HFFc6 (cell line): Measurements from ENCODE around the gene RINL. TPM values are rescaled to one million over a fixed set of nuclear protein-coding genes. Genes with fewer than 3 reads are reported as not detected.
"Not testable (repeated sequence)": the region's sequence is repeated elsewhere in the genome, so short reads cannot be mapped to it uniquely, and the experiment has no call there.

Experiments used
- DNase-seq: peaks from one replicate; pipeline ENCODE4 v3.0.0-alpha.2; 2018
- H3K27ac Mint-ChIP-seq: 2 replicates; pipeline ENCODE4 v1.8.0; 2020; ENCODE audit warnings: mild to moderate bottlenecking, mixed read lengths
- H3K27me3 Mint-ChIP-seq: 2 replicates; pipeline ENCODE4 v1.8.0; 2021; ENCODE audit warnings: mild to moderate bottlenecking, moderate library complexity, mixed read lengths; ENCODE audit not compliant: insufficient read depth
- H3K36me3 Mint-ChIP-seq: 2 replicates; pipeline ENCODE4 v1.8.0; 2021; ENCODE audit warnings: low read depth, mixed read lengths
- H3K4me1 Mint-ChIP-seq: 2 replicates; pipeline ENCODE4 v1.8.0; 2020; ENCODE audit warnings: low read depth, mixed read lengths
- H3K4me3 Mint-ChIP-seq: 2 replicates; pipeline ENCODE4 v1.8.0; 2020; ENCODE audit warnings: mild to moderate bottlenecking, moderate library complexity, mixed read lengths
- H3K9me3 Mint-ChIP-seq: 2 replicates; pipeline ENCODE4 v1.8.0; 2020; ENCODE audit warnings: mild to moderate bottlenecking, mixed read lengths
- total RNA-seq, 6 experiments: library from RNA; stranded (reverse); fragmentation: NEBNext Ultra II Directional; extraction: Animal tissue kit (Norgen Biotek cat#: 25700); gene quantifications; 2 replicates in 1 of 6; 3 replicates in 5 of 6; pipeline ENCODE4 v1.2.3, GENCODE V29; 2021
- TF ChIP-seq, protein P1 (sequence below): fragments of 200-600 bp; sonication (generic); IDR thresholded peaks from 2 replicates; pipeline ENCODE4 v1.5.0; 2021; ENCODE audit warnings: antibody characterized with exemption, mild to moderate bottlenecking

RINL gene
- total RNA-seq, 6 experiments from 2014 or later = 0.69 to 3.5 (median 1.7) TPM

DNA sequence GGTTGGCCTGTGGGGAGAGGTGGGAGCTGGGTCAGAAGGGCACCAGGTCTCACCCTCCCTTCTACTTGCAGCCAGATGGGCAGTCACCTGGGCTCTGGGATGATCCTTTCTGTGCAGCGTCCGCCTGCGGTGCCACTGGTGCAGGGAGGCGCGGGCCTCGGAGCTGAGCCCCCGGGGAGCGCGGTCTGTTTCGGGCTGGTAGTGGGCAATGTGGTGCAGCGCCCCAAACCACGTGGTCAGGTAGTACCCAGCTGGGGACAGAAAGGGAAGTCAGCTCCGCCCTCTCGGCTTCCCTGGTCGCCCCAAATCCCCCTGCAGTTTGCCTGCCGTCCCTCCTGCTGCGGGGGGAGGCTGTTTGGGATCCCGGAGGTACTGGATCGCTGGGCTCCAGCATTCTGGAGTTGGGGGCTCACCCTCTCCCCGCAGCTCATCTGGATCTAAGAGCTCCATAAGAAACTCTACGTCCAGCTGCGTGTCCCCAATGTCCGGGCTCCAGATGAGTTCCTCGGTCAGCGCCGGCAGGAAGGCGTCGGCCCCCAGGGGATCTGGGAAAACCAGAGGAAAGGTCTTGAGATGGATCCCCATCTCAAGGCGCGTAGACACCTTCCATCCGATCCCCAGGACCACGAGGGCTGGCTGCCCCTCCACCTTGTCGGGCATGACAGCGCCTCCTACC lies 8.8 kb downstream of the RINL start:
- Mint-ChIP-seq H3K4me1 (peaks cover 6% of the 10 kb centered on the region; the same call in 1 of the 2 replicates), H3K36me3 (no peaks in the 10 kb centered on the region), H3K27me3 (no peaks in the 10 kb centered on the region; the same call in none of the 2 replicates), H3K4me3 (peak overlapping the region; percentile 81), H3K9me3 (no peaks in the 10 kb centered on the region), H3K27ac (no peak overlapping the region)
- TF ChIP-seq, protein P1, sequence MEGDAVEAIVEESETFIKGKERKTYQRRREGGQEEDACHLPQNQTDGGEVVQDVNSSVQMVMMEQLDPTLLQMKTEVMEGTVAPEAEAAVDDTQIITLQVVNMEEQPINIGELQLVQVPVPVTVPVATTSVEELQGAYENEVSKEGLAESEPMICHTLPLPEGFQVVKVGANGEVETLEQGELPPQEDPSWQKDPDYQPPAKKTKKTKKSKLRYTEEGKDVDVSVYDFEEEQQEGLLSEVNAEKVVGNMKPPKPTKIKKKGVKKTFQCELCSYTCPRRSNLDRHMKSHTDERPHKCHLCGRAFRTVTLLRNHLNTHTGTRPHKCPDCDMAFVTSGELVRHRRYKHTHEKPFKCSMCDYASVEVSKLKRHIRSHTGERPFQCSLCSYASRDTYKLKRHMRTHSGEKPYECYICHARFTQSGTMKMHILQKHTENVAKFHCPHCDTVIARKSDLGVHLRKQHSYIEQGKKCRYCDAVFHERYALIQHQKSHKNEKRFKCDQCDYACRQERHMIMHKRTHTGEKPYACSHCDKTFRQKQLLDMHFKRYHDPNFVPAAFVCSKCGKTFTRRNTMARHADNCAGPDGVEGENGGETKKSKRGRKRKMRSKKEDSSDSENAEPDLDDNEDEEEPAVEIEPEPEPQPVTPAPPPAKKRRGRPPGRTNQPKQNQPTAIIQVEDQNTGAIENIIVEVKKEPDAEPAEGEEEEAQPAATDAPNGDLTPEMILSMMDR = no peak
- no peak for DNase-seq

- H3K27ac Mint-ChIP-seq = no peak overlapping the region
- TF ChIP-seq, protein P1 = no peak
- DNase-seq = no peak
- no peaks in the 10 kb centered on the region for H3K9me3 Mint-ChIP-seq
- H3K4me1 Mint-ChIP-seq = peaks cover 6% of the 10 kb centered on the region; the same call in 1 of the 2 replicates
- H3K36me3 Mint-ChIP-seq = no peaks in the 10 kb centered on the region
- no peaks in the 10 kb centered on the region; the same call in none of the 2 replicates for H3K27me3 Mint-ChIP-seq
- H3K4me3 Mint-ChIP-seq = no peak overlapping the region
These were observed 9.5 kb downstream of the RINL start for GRCh38 chr19:38868551-38868950.

DNA sequence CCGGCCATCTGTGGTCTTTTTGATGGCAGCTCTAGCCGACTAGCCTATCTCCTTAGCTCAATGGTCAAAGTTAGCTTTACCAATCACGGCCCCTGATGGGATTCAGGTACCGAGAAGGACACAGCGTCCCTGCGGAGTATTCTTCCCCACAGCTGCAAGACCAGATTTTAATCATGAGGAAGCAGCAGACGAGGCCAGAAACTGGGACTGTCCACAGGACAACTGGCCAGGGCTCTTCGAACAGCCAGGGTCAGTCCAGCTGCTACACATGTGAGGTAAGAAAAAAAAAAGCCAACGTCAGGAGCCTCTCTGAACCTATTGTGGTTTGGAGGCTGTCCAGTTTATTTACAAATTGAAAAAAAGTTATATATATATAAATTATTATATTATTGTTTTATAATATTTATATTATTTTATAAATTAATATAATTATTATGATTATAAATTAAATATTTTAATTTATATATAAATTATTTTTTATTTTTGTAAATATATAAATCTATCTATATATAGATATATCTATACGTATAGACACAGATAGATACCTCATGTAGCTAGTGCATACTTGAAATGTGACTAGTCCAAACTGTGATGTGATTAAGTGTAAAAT lies 10.8 kb downstream of the RINL start:
- H3K9me3 Mint-ChIP-seq = no peaks in the 10 kb centered on the region
- TF ChIP-seq, protein P1 = no peak
- DNase-seq = no peak
- no peaks in the 10 kb centered on the region; the same call in none of the 2 replicates for H3K27me3 Mint-ChIP-seq
- no peaks in the 10 kb centered on the region for H3K36me3 Mint-ChIP-seq
- H3K4me3 Mint-ChIP-seq = no peak overlapping the region
- H3K4me1 Mint-ChIP-seq = peaks cover 6% of the 10 kb centered on the region; the same call in 1 of the 2 replicates
- no peak overlapping the region for H3K27ac Mint-ChIP-seq

- Mint-ChIP-seq H3K9me3 (no peaks in the 10 kb centered on the region), H3K27ac (no peak overlapping the region), H3K36me3 (no peaks in the 10 kb centered on the region), H3K27me3 (no peaks in the 10 kb centered on the region; the same call in 1 of the 2 replicates), H3K4me3 (no peak overlapping the region), H3K4me1 (no peaks in the 10 kb centered on the region)
- no peak for DNase-seq
- TF ChIP-seq, protein P1 = no peak
These were observed 15.6 kb downstream of the RINL start for GRCh38 chr19:38862321-38863059.

- H3K4me1 Mint-ChIP-seq = no peaks in the 10 kb centered on the region
- no peak overlapping the region for H3K4me3 Mint-ChIP-seq
- TF ChIP-seq, protein P1 = no peak
- no peaks in the 10 kb centered on the region; the same call in 1 of the 2 replicates for H3K27me3 Mint-ChIP-seq
- no peak overlapping the region for H3K27ac Mint-ChIP-seq
- no peaks in the 10 kb centered on the region for H3K36me3 Mint-ChIP-seq
- H3K9me3 Mint-ChIP-seq = peaks cover 5% of the 10 kb centered on the region; the same call in 1 of the 2 replicates
- DNase-seq = no peak
These were observed 16.7 kb downstream of the RINL start for GRCh38 chr19:38861368-38861767.

DNA sequence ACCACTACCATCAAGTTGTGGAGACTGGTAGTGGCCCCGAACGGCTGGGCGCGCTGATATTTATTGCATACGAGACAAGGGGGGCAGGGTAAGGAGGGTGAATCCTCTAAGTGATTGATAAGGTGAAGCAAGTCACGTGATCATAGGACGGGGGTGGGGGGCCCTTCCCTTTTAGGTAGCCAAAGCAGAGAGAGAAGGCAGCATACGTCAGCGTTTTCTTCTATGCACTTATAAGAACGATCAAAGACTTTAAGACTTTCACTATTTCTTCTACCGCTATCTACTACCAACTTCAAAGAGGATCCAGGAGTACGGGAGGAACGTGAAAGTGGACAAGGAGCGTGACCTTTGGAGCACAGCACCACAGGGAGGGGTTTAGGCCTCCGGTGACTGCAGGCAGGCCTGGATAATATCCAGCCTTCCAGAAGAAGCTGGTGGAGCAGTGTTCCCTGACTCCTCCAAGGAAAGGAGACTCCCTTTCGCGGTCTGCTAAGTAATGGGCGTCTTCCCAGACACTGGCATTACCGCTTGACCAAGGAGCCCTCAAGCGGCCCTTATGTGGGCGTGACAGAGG lies 18.4 kb downstream of the RINL start:
- not testable (repeated sequence) for H3K4me1 Mint-ChIP-seq, H3K27me3 Mint-ChIP-seq, H3K36me3 Mint-ChIP-seq, H3K4me3 Mint-ChIP-seq, DNase-seq, H3K9me3 Mint-ChIP-seq, H3K27ac Mint-ChIP-seq
